Ectodermal cell (in vitro differentiated cells): ENCODE results near the gene SMAD5.

ENCODE experiments used
- H3K27ac ChIP-seq: 2 replicates; pipeline ENCODE4 v1.7.0; 2013; ENCODE audit warnings: mild to moderate bottlenecking, low read depth, low read length; ENCODE audit not compliant: insufficient read depth, poor library complexity, severe bottlenecking
- H3K27me3 ChIP-seq: 2 replicates; pipeline ENCODE4 v1.7.0; 2013; ENCODE audit warnings: mild to moderate bottlenecking, low read length; ENCODE audit not compliant: insufficient read depth, control insufficient read depth, poor library complexity, severe bottlenecking
- H3K36me3 ChIP-seq: one replicate; pipeline ENCODE4 v1.7.0; 2013; ENCODE audit warnings: low read length; ENCODE audit not compliant: control insufficient read depth, insufficient read depth
- H3K4me1 ChIP-seq: one replicate; pipeline ENCODE4 v1.7.0; 2013; ENCODE audit warnings: low read length; ENCODE audit not compliant: control insufficient read depth, insufficient read depth
- H3K4me3 ChIP-seq: 2 replicates; pipeline ENCODE4 v1.7.0; 2013; ENCODE audit warnings: low read depth, low read length, control low read depth; ENCODE audit not compliant: insufficient read depth
- H3K9me3 ChIP-seq: 2 replicates; pipeline ENCODE4 v1.7.0; 2013; ENCODE audit warnings: mild to moderate bottlenecking, low read length, moderate library complexity; ENCODE audit not compliant: control insufficient read depth
- WGBS, 2 experiments: methylation state at CpG; one replicate each; pipeline ENCODE4 v1.1.7; 2013; ENCODE audit warnings: missing lambda C conversion rate in 2 of 2; 5-methylcytosine and 5-hydroxymethylcytosine counted together

Gene SMAD5

GRCh38 chr5:136230176-136230575 is 97.5 kb downstream of the SMAD5 start:
- H3K36me3 ChIP-seq = no peaks in the 10 kb centered on the region
- H3K9me3 ChIP-seq = no peaks in the 10 kb centered on the region
- 8 to 24% methylated on average over 1 of the region's 1 CpG for WGBS, 2 experiments
- no peak overlapping the region for H3K27ac ChIP-seq
- H3K4me3 ChIP-seq = no peak overlapping the region
- peaks cover 20% of the 10 kb centered on the region for H3K4me1 ChIP-seq
- H3K27me3 ChIP-seq = no peaks in the 10 kb centered on the region

GRCh38 chr5:136232316-136232715 is 99.7 kb downstream of the SMAD5 start:
- Histone ChIP-seq H3K9me3 (no peaks in the 10 kb centered on the region), H3K36me3 (no peaks in the 10 kb centered on the region), H3K4me3 (no peak overlapping the region), H3K27me3 (no peaks in the 10 kb centered on the region), H3K27ac (no peak overlapping the region), H3K4me1 (peaks cover 20% of the 10 kb centered on the region)
- WGBS, 2 experiments = 91 to 94% methylated on average over 6 of the region's 6 CpGs
